HG02885 (cell line): Measurements from ENCODE around the gene MTMR1.
A peak's percentile ranks its signal among the peaks of the same experiment; 100 is the strongest.

Source experiments
- ATAC-seq: cut with Tn5 transposase; IDR thresholded peaks from one replicate; pipeline ENCODE4 v1.9.1; 2021; ENCODE audit warnings: mild to moderate bottlenecking; ENCODE audit not compliant: unreplicated experiment, poor library complexity

The MTMR1 gene

DNA sequence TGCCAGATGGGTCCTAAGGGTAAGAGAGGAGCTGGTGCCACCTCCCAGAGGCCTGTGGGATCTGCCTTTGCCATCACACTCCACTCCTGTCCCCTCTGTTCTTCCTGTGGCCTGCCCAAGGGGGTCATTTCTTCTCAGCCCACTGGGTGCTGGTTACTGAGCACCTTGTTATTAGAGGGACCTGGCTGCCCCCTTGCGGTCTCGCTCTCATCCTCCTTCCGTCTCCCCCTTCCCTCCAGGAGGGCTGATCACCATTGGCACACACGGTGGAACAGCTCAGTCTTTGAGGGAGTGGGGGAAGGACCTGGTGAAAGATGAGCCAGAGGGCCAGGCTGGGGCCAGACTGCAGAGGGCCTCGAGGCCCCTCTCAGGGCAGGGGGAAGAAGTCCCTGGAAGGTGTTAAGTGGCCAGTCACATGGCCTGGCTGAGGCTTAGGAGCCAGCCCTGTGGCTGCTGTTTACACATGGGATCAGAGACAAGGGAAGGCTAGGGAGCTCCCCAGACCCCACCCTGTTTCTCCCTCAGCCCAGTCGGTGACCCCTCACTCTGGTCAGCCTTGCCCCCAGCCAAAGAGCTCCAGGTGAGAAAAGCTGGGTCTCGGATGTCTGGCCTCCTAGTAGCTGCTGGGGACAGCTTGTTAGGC is 68.1 kb downstream of the MTMR1 start:
- no peak for ATAC-seq

DNA sequence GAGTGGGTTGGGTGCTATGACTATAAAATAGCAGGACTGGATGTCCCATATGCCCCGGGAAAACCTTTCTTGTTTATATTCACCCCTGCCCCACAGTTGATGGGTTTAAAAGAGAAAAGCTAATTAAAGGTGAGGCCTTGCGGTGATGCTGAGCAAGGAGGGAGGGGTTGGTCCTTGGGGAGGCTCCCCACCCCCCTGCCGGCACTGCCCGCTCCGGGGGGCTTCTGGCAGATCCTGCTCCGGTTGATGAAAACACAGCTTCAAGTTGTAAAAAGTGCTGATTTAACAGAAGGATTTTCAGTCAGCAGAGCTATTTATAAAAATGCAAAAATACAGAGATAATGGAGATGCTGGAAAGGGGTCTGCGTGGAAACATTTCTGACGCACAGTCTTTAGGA is 68.6 kb downstream of the MTMR1 start:
- no peak for ATAC-seq

DNA sequence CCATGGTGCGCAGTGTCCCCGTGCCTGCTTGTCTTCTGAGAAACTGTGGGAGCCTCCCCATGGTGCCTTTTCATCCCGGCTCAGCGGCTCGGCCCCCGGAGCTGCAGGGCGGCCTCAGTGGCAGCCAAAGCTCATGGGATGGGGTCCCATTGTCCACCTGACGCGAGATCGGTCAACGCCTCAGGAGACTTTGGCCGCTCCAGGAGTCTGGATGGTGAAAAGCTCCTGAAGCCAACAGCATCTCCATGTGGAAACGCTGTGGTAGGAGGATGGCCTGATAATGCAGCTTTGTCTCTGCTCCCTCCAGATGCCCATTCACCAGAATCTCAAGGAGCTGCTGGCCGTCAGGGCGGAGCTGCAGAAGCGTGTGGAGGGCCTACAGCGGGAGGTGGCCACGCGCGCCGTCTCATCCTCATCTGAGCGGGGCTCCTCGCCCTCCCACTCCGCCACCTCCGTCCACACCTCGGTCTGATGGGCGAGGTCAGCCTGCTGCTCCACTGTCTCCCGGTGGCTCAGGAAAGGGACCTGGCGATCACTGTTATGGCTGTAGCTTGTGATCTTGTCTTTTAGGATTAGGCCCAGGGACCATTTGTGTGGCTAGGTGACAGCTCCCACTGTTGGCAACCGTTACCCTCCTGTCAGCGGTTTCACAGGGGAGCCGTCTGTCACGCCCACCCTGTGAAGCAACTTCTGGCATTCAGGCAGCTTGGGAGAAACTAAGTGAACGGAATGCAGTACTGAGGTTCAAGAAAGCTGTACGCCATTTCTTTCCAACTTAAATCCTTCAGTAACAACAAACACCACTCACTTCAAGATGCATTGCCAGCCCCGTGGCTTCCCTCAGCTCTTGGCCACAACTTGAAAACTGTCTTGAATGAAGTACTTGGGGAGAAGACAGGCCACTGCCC is 69.3 kb downstream of the MTMR1 start:
- no peak for ATAC-seq

DNA sequence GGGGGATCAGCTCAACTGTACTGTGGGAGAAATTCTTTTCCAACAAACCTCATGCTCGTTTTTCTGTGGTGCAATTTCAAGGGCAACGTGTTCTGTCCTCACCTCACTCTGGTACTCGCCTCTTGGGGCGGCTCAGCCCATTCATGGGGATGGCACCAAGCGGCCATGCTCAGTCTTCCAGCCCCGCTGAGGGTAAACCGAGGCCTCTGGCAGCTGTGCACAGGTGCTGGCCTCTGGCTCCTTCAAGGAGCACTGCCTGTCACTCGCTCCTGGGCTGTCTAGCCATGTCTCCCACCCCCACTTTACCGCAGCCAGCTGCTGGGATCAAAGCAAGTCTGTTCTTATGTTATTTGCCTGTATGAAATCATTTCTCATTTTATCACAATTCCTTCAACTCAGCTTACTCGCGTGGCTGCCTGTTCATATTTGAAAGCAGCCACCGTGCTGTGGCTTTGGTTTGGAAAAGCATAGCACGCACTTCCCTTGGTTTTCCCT is 70.2 kb downstream of the MTMR1 start:
- ATAC-seq, result no peak

DNA sequence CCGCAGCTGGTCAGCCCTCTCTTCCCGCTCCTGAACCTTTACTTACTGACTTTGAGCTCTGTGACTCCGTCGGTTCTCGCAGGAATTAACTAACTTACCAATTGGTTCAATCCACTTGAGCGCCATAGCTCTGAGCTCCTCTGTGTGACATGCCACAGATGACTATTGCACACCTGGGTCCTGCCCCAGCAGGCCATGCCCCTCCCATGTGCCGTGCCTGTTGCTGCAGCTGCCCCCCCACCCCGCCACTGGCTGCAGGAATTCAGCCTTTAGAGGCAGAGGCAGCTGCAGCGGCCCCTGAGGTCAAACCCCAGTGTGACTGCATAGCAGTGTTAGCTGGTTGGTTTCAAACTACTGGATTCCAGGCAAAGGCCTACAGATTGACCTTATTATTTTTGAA is 70.6 kb downstream of the MTMR1 start:
- no peak for ATAC-seq

DNA sequence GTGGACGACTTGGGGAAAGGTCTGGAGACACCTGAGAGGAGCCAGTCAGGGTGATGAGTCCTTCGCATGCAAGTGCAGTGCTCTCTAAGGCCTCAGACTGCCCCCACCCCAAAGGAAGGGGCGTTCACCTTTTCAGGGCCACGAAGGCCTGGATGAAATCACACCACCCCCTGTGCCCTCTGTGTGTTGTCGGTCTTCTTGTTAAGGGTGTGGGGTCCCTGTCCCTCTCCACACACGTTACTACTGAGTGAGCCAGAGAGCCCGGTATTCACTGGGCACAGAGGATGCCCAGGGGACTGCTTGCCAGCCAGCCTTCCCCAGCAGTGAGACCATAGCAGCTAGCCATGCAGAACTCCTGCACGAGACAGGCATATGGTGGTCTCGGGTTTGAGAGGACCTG is 72.0 kb downstream of the MTMR1 start:
- ATAC-seq, result no peak

DNA sequence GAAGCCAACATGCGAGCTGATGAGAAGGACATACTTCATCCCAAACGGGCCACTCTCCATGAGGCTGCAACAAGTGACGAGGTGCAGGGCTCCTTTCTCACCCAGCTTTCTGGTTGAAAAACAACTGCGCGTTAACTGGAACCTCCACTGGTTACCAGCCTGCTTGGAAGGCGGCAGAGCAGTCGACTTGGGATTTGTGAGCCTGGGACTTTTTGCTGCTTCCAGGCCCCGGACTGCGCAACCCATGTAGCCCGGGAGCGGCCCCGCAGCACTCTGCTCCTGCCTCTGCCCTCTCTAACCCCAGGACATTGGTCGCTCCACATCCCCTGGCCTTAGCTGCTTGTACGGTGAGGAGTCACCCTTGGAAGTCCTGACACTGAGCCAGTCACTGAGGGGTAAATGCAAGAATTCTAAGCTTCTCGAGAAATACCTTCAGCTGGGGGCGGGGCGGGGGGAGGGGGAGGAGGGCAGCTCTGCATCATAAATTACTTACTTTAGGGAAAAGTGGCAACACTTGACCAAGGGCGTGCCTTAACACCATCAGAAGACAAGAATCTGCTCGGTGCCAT is 72.7 kb downstream of the MTMR1 start:
- ATAC-seq, result no peak

DNA sequence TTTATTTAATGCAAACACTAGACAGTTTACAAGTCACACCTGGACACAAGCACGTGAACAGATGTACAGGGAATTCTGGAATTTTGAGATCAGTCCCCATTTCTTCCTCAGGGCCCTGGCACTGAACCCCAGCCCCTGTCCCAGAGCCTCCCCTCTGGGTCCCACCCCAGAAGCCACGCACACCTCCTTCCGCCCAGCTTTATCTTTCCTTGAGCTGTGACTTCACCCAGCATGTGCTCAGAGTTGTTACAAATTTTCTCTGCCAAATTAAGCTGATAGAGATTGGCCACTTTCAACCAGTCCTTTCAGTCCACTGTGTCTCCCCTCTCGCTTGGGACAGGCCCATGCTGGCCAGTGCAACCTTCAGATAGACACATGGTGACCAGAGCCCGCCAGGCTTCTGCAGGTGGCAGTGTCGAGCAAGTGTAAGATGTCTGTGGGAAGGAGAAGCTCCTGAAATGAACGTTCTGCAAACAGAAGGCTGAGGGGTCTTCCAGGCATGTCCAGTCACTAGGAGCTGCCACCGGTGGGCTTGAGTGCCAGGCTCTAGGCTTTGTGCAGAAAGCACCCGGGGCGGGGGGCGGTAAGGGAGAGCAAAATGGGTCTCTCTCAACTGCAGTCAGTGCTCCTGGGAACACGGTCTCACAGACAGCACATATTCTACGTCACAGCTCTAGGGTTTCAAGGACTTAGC is 73.3 kb downstream of the MTMR1 start:
- no peak for ATAC-seq

DNA sequence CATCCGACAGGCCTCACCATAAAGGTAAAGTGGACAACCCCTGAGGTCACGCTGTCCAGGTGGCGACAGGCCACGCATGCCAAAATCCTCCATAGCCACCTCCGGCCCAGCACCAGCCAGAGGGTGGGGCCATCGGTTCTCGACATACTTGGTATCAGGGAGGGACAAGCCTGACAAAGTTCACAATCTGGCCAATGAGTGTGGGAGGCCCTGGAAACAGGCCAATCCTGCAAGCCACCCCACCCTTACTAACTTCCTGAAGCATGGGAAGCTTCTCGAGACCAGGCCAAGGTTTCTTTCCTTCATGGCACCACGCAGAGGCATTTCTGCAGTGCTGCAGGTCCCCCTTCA is 73.8 kb downstream of the MTMR1 start:
- no peak for ATAC-seq

DNA sequence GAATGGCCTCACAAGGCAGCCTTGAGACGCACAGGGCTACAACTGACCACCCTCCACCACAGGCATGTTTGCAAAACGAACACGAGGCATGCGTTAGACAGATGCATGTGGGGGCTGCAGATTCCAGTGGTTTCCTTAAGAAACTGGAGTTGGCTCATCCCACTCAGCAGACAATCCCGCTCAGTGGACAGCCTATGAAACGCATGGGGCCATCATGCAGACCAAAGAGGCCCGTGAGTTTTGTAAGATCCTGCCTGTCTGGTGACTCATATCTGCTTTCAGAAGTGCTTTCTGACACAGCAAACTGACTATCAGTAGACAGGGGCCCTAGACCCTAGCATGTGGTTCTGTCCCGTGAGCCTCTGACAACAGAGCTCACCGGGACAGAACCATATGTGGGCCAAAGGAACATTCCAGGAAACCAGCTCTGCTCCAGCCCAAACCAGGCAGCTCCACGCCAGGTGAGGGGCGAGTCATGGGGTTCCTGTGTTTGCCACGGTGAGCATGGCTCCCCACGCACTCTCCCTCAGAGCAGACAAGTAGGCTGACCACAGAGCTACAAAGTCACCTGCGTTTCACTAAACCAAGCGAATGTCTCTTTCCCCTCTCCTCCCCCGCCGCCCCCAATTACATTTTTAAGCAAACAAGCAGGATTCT is 74.4 kb downstream of the MTMR1 start:
- ATAC-seq, result peak; percentile 60

DNA sequence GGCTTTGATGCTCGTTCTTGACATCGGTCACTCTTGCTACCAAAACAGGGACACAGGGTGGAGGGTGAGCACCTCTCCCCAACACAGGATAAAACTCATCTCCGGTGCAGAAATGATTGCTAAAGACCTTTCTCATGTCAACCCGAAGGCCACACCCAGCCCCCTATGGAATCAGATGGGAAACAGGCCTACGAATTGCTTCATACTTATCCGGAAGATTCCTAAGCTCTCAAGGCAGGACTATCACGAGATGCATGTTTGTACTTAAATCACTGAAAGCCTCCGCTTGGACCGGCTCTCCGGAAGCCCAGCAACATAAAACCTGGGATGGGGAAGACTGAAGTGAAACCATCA is 74.9 kb downstream of the MTMR1 start:
- no peak for ATAC-seq

DNA sequence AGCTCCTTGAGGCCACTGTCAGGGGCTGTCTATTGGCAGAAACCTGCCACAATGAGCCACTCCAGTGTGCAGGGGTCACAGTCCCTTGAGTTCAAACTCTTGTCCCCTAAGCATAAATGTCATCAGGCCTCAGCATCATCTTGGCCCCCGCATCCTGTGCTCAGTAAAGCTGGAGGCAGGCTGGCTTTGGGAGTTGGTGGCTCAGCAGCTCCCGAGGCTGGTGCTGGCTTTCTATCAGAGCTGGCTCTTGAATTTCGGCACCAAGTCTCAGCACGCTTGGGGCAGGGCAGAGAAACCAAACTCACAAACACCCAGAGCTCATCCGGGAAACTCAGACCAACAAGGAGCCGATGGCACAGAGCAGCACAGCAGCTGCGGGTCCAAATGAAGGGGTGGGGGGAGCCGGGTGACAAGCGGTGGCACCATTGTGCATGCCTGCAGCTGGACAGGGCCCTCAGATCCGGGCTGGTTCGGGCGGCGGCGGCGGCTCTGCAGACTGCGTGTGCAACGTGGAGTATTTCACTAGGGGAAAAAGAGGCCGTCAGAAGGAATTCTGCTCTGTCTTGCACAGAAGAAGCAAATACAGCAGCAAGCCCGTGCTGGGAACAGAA is 75.5 kb downstream of the MTMR1 start:
- no peak for ATAC-seq

DNA sequence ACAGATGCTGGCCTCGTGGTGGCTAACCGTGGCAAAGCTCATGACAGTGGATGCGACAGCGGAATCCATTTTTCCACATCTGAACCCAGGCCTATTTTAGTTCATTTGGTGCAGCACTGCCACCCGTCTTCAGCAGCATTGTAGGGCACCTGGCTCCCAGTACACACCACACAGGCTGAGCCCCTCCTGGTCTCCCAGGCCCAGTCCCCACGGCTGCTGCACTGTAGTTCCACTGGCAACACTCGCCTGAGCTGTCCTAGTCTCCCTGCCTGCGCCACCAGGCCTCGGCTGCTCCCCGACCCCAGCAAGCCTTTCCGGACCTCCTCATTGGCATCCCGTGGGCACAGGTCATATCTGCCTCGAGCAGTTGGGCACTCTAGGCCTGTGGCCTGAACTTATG is 76.2 kb downstream of the MTMR1 start:
- ATAC-seq, result no peak

DNA sequence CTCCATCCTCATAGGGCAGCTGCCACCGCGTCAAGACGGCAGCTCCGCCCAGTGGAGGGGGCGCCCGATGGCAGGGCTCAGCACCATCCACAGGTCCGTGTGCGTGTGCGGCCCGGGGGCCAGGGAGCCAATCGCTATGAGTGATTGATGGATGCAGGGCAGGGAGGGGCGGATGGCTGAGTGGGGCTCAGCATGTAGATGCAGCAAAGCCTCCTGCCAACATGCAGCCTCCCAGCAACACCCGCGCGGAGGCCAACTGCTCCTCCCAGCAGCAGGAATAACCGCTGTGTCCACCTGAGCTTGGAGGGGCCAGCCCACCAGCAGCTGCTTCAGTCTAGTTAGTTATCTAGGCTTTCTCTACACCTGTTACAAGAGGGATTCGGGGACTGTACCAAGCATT is 77.4 kb downstream of the MTMR1 start:
- no peak for ATAC-seq

DNA sequence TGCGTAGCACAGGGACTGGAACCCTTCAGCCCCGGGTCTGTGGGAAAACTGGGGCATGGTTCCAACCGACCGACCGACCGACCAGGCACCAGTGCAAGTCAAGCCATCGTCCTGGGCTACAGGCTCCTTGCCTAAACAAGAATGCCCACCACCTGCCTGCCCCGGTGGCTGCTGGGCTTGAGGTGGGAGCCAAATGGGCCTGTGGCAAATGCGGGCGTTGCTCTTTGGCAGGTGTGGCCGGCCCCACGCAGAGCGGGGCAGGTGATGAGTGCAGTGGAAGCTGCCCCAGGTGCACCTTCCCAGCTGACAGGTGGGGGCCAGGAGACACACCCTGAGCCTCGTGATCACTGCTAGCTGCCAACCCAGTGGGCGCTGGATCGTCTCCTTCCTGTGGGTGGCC is 77.9 kb downstream of the MTMR1 start:
- ATAC-seq, result no peak

DNA sequence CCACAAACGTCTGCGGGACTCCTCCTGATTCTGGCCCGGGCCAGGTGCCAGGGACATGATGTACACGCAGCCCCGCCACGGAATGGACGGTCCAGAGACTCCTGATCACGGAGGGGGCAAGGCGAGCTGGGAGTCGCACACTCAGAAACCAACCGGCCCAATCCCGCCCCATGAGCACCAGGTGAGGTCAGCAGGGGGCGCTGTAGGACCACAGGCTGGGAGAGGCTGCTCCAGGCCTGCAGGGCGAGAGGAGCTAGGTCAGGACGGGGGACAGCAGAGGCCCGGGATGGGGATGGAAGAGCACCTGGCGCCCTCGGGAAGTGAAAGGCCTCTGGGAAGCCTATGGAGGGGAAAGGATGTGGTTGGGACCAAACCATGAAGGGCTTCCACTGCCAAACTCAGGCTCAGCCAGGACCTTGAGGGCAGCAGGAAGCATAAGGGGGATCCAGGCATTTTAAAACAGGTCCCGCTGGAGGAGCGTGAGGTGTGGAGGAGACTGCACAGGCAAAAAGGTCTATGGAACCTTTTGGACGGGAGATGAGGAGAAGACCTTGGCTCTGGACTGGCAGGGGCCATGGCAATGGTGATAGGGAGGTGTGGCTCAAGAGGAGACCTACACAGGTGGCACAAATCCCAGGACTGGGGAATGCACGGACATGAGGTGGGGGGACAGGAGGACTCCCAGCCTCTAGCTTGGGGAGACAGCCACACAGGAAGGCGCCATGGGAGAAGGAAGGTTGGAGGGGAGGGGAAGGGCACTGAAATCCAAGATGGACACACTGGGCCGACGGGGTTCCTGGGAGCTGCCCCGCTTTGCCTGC is 79.2 kb downstream of the MTMR1 start:
- ATAC-seq, result peak; percentile 82

DNA sequence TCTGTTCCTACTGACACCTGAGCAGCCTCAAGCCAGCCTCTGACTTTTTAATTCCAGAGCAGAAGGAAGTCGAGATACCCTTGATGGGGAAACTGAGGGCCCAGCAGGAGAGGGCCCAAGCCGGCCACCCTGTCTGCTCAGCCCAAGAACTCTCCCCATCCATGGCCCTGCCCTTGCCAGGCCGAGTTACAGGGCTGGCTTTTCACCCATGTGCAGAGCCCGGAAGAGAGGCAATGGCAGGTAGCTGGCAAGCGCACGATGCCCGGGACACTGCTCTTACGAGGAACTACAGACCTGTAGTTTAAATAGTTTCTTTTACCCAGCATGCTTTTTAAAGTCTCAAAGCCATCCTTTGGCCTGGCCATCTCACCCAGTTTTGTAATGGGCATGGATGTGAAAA is 79.9 kb downstream of the MTMR1 start:
- no peak for ATAC-seq

DNA sequence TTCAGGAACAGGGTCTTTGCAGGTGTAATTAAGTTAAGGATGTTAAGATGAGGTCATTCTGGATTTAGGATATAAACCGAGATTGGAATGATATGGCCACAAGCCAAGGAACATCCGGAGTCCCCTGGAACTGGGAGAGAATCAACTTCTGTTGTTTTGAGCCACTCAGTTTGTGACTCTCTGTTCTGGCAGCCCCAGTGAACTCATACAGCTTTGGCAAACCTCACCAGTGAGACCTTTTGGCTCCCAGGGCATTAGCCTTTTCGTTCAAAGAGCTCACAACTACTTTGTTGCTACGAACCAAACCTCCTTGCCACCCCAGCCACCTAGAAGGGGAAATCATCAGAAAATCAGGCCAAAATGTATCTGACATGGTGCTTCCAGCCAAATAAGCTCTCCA is 80.4 kb downstream of the MTMR1 start:
- no peak for ATAC-seq
